ENCODE results near the gene LRRC28.

Gene LRRC28

DNA sequence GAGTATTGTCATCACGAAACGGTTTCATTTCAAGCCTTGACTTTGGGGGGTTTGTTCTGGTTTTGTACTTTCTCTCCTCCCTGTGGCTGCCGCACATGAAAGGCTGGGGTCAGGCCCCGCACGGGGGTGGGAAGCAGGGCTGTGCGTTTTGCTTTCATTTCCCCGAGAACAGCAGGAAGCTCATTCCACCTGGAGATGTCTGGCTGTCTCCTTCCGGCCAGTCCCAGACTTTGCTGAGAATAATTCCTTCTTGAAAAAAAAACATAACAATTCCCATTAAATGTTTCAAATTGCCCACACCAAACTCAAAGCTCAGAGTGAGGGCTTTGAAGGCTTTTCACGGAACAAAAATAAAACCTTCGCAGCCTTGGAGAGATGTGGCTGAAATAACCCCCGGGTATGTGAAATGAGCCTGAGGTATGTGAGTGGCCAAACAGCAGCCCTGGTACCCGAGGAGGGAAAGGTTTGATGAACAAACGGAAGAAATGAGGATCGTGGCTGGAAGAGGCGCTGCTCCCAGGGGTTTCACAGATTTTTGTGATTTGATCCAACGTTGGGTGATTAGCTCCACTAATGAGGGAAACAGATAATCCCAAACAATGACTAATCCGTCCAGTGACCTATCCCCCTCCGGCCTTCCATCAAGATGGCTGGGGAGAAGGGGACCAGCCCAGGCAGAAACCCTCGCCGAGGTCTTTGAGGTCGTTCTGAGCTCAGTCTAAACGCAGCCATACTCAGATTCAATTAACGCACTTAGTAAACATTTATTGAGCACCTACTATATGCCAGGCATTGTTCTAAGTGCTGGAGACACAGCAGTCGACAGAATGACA lies 187.6 kb downstream of the LRRC28 start:
- peak; percentile 44 for DNase-seq

DNA sequence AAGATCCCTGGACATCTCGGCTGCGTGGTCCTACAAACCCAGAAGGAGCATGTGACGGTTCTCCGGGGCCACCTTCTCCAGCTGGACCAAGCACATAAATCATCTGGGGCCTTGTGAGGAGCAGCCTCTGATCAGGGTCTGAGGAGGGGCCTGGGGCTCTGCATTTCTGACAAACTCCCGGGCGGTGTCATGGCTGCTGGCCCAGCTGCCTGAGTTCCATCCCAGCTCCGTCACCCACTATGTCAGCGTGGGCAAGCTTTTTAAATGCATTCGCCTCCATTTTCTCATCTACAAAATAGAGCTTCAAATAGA lies 188.2 kb downstream of the LRRC28 start:
- DNase-seq = no peak

DNA sequence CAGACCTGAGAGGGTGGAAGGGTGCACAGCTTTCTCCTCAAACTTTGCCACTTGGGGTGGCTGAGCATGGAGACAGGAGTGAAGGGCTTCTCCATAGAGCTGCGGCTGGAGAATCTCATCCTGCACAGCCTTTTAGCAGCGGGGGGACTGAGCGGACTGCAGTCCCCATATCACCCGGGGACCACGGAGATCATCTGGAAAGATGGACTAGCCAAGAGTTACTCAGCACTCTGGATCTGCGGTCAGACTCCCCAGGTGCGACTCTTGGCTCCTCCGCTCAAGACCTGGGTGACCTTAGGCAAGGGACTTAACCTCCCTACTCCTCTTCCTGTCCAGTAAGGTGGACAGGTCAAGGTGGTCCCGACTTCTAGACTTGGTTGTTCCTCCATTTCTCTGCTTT lies 188.7 kb downstream of the LRRC28 start:
- DNase-seq = no peak
